SH-SY5Y (cell line): ENCODE data around the gene NAV2.

ENCODE experiments used
- GATA2 ChIP-seq: IDR thresholded peaks from 2 replicates; pipeline ENCODE4 v1.6.1; 2011; ENCODE audit warnings: mild to moderate bottlenecking, low read depth, low read length
- GATA3 ChIP-seq: IDR thresholded peaks from 2 replicates; pipeline ENCODE4 v1.6.1; 2011; ENCODE audit warnings: low read depth, mild to moderate bottlenecking, low read length, moderate library complexity

- peak; percentile 72 for TF ChIP-seq GATA2
- TF ChIP-seq GATA3: no peak
These were observed 173.9 kb downstream of the NAV2 start for GRCh38 chr11:19886498-19886897.
